ENCODE measurements around the gene ALDH3A1.

The ALDH3A1 gene

GRCh38 chr17:19759568-19760549 lies 11.8 kb upstream of the ALDH3A1 start:
- DNase-seq: no peak

GRCh38 chr17:19757536-19758180 lies 9.6 kb upstream of the ALDH3A1 start:
- DNase-seq: no peak

GRCh38 chr17:19756546-19756945 lies 8.4 kb upstream of the ALDH3A1 start:
- no peak for DNase-seq

DNA sequence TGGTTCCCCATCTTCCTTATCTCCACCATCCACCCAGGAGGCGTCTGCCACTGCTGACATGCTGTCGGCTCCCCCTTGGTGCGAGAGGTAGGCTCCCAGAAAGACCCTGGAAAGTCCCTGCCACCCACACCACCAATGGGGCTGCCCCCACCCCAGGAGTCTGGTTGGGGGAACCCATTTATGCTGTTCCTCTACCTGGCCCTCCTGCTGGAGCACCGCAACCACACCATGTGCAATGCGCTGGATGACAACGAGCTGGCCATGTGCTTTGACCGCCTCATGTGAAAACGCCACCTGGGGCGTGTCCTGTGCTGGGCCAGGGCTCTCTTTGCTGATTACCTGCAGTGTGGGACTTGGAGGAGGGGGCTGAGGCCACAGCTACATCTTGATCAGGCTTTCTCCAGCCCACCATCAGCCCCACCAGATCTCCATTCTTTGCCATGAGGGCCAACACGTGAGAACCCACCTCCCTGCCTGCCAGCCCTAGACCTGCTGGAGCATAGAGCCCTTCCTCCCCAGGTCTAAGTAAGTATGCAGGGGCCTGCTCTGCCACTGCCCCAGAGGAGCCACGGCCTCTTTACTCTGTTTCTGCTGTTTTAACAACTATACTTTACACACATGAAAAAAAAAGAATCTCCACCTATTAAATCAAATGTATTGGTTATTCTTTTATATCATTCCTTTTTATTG lies 7.9 kb upstream of the ALDH3A1 start:
- no peak for DNase-seq

DNA sequence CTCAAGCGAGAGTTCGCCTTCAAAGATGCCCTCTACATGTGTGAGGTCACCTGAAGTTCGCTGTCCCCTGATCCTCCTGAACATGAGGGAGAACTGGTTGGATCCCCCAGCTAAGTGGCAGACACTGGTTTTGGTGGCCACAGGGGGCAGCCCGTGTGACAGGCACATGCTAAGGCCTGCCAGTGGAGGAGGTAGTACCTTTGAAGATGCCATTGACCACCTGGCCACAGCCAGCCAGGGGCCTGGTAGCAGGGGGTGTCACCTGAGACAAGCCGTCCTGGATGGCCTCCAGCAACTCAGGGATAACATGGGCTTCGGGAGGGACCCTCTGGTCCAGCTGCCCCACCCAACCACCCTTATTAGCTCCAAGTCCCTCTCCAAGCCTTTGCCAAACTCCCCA lies 7.3 kb upstream of the ALDH3A1 start:
- DNase-seq: no peak

GRCh38 chr17:19753661-19754463 lies 5.8 kb upstream of the ALDH3A1 start:
- DNase-seq: no peak

DNA sequence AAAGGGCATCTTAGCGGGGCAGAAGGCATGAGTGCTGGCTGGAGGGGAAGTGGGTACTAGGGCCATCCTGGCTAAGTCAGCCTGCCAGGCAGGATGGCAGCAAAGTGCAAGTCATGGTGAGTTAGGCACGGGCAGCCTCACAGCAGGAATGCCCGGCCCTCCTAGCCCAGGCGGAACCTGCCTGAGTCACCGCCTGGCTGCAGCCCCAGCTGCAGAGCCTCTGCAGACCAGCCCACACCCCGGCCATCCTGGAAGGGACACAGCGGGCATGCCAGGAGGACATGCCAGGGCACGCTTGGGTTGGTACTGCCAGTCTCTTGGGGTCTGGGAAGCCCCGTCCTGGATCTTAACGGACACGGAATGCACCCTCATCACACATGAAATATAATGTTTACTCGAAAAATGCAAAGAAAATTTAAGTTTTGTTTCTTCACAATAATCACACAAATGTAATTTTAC lies 5.0 kb upstream of the ALDH3A1 start:
- no peak for DNase-seq

- DNase-seq: no peak
Measured at GRCh38 chr17:19752216-19753050, 4.3 kb upstream of the ALDH3A1 start.

DNA sequence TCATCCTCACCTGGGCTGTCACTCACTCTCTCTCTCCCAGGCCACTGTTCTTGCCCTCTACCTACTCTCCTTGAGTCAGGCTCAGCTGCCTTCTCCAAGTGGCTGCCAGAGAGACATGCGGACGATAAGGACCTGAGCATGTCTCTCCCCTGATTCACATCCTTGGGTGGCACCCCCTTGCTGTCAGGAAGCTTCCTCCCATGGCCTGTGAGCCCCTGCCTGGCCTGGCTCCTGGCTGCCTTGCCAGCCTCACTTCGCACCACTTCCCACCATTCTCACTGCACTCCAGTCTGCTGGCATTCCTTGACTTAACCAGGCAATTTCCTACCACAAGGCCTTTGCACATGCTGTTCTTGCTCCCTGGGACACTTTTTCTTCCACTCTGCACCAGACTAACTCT lies 2.7 kb upstream of the ALDH3A1 start:
- DNase-seq: no peak

- peak; percentile 6 for DNase-seq
Measured at GRCh38 chr17:19750020-19750572, 2.0 kb upstream of the ALDH3A1 start.

DNA sequence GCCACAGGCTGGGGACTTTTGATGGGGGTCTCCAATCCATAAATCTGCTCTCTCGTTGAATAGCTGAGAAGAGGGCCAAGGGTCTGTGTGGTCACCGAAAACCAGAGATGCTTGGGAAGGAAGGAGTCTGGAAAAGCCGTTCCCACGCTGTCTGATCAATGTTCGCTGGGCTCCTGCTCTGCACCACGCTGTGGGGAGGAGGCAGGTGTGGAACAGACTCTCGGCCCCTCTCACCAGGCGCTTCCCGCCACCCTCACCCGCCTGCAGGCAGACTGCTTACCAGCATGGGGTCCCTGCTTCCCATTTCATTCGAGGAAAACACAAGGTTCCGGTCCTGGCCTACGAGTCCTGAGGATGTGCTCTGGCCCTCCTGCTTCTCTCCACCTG lies 702 bp upstream of the ALDH3A1 start:
- DNase-seq: no peak

GRCh38 chr17:19747159-19747719 lies 859 bp downstream of the ALDH3A1 start:
- DNase-seq: no peak

DNA sequence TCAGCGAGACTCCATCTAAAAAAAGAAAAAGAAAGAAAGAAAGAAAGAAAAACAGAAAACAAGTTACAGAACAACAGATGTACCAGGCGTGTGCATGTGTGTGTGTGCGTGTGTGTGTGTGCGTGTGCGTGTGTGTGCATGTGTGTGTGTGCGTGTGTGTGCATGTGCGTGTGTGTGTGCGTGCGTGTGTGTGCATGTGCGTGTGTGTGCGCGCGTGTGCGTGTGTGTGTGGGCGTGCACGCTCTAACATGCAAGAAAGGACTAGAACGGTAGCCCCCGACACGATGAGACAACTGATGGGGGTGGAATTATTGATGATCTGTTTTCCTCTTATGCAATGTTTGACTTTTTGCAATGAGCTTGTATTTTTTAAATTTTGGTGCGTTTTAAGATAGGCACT lies 1.6 kb downstream of the ALDH3A1 start:
- DNase-seq: no peak

DNA sequence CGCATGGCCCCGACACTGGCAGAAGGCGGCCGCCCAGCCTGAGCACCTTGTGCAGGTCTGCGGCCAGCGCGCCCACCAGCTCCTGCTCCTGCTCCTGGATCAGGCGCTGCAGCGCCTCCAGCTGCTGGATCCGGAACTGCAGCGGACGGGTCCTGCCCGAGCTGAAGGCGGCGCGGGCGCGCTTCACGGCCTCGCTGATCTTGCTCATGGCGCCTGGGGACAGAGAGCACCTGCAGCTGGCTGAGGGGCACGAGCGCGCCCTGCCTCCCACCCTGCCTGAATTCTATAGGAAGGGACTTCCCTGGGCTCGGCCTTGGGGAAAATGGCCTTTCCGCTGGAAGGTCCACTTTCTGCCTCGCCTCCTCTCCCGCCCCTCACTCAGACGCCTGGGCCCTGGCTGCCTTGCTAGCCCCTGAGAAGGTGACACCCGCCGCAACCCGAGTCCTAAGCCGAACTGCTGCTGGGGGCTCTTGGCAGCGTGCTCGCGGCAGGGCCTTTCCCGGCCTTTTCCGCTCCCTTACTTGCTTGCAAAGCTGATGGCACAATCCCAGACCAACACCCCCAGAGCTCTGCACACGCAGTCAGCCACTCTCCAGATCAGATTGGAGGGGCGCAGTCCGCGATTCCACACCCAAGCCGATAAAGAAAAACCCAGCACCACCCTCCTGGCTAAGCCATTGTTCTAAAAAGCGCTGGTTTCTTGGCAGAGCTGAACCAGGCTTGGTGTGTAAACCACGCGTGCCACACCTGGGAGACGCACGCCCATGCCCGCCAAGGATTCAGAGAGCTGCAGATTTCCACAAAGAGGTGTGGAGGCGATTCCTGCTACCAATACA lies 3.0 kb downstream of the ALDH3A1 start:
- peak; percentile 83 for DNase-seq

- DNase-seq: no peak
Measured at GRCh38 chr17:19744492-19744891, 3.6 kb downstream of the ALDH3A1 start.

GRCh38 chr17:19743101-19744100 lies 4.7 kb downstream of the ALDH3A1 start:
- no peak for DNase-seq

- no peak for DNase-seq
Measured at GRCh38 chr17:19742495-19742894, 5.6 kb downstream of the ALDH3A1 start.

GRCh38 chr17:19741832-19742457 lies 6.2 kb downstream of the ALDH3A1 start:
- no peak for DNase-seq
